OCI-LY3 (cell line): Measurements from ENCODE around the gene PLPP7.

Experiments used
- CTCF ChIP-seq: fragments of 200-600, 300-600 bp; sonication (generic); IDR thresholded peaks from 2 replicates; pipeline ENCODE4 v1.5.1; 2014; ENCODE audit warnings: antibody characterized with exemption, low read length, low read depth
- EZH2phosphoT487 ChIP-seq: fragments of 200-600 bp; shearing (Covaris generic); IDR thresholded peaks from 2 replicates; pipeline ENCODE4 v1.6.1; 2018; ENCODE audit warnings: antibody characterized with exemption, mixed run types, low read depth

- TF ChIP-seq CTCF (no peak), EZH2phosphoT487 (no peak)
These were observed 10.8 kb upstream of the PLPP7 start for GRCh38 chr9:131278702-131279111.
